GM23338 (cell line): ENCODE measurements around the gene ZNF438. TPM values are rescaled to one million over a fixed set of nuclear protein-coding genes. Genes with fewer than 3 reads are reported as not detected.
"Not testable (repeated sequence)": the region's sequence is repeated elsewhere in the genome, so short reads cannot be mapped to it uniquely, and the experiment has no call there.

ENCODE experiments used
- ATAC-seq: fragments of 200-7000 bp; cut with Tn5 transposase; 3 replicates; pipeline ENCODE4 v1.9.1; 2020
- DNase-seq: peaks from one replicate; pipeline ENCODE4 v3.0.0-alpha.2; 2015; ENCODE audit warnings: low spot score
- H2AFZ ChIP-seq: fragments of 200-600 bp; sonication (generic); 2 replicates; pipeline ENCODE4 v1.8.0; 2016; ENCODE audit warnings: antibody characterized with exemption, mild to moderate bottlenecking, moderate library complexity
- H3F3A ChIP-seq: fragments of 200-600 bp; sonication (generic); replicated peaks from 2 replicates; pipeline ENCODE4 v1.8.0; 2017; ENCODE audit warnings: antibody characterized with exemption, mixed run types, low read depth
- H3K27ac ChIP-seq: fragments of 200-600 bp; sonication (generic); 2 replicates; pipeline ENCODE4 v1.6.1; 2016; ENCODE audit warnings: low read depth
- H3K27me3 ChIP-seq: fragments of 200-600 bp; sonication (generic); 2 replicates; pipeline ENCODE4 v1.8.0; 2016; ENCODE audit warnings: mild to moderate bottlenecking, mixed run types, moderate library complexity; ENCODE audit not compliant: insufficient read depth
- H3K36me3 ChIP-seq: fragments of 200-600 bp; sonication (generic); 2 replicates; pipeline ENCODE4 v1.8.0; 2016; ENCODE audit warnings: mild to moderate bottlenecking; ENCODE audit not compliant: insufficient read depth
- H3K4me1 ChIP-seq: fragments of 200-600 bp; sonication (generic); 2 replicates; pipeline ENCODE4 v1.8.0; 2016; ENCODE audit warnings: mild to moderate bottlenecking, moderate library complexity; ENCODE audit not compliant: insufficient read depth
- H3K4me2 ChIP-seq: fragments of 200-600 bp; sonication (generic); 2 replicates; pipeline ENCODE4 v1.7.1; 2017; ENCODE audit warnings: mixed run types
- H3K4me3 ChIP-seq: fragments of 200-600 bp; sonication (generic); 2 replicates; pipeline ENCODE4 v1.6.1; 2016; ENCODE audit warnings: mixed run types
- H3K79me2 ChIP-seq: fragments of 200-600 bp; sonication (generic); replicated peaks from 2 replicates; pipeline ENCODE4 v1.8.0; 2017; ENCODE audit warnings: mild to moderate bottlenecking; ENCODE audit not compliant: insufficient read depth
- H3K9me2 ChIP-seq: fragments of 200-600 bp; sonication (generic); 2 replicates; pipeline ENCODE4 v1.8.0; 2017; ENCODE audit not compliant: insufficient read depth
- H4K20me1 ChIP-seq: fragments of 200-600 bp; sonication (generic); replicated peaks from 2 replicates; pipeline ENCODE4 v1.8.0; 2017; ENCODE audit warnings: mild to moderate bottlenecking; ENCODE audit not compliant: insufficient read depth
- H3K27ac Mint-ChIP-seq: 2 replicates; pipeline ENCODE4 v1.8.0; 2020; ENCODE audit warnings: inconsistent platforms, mild to moderate bottlenecking, moderate library complexity, mixed read lengths
- H3K27me3 Mint-ChIP-seq: 3 replicates; pipeline ENCODE4 v1.8.0; 2022; ENCODE audit warnings: low read depth, mild to moderate bottlenecking, moderate library complexity, mixed read lengths, inconsistent platforms; ENCODE audit not compliant: insufficient read depth, poor library complexity
- H3K36me3 Mint-ChIP-seq: 3 replicates; pipeline ENCODE4 v1.8.0; 2021; ENCODE audit warnings: low read depth, mild to moderate bottlenecking, inconsistent platforms, moderate library complexity, mixed read lengths
- H3K4me1 Mint-ChIP-seq: 3 replicates; pipeline ENCODE4 v1.8.0; 2020; ENCODE audit warnings: mild to moderate bottlenecking, inconsistent platforms, mixed read lengths
- H3K4me3 Mint-ChIP-seq: 3 replicates; pipeline ENCODE4 v1.8.0; 2021; ENCODE audit warnings: moderate library complexity, mild to moderate bottlenecking, inconsistent platforms, mixed read lengths
- H3K9me3 Mint-ChIP-seq: 3 replicates; pipeline ENCODE4 v1.8.0; 2020; ENCODE audit warnings: moderate library complexity, mild to moderate bottlenecking, inconsistent platforms, mixed read lengths
- CREB1 ChIP-seq: fragments of 250-450 bp; sonication (Bioruptor Pico); IDR thresholded peaks from 2 replicates; pipeline ENCODE4 v1.5.0; 2020; ENCODE audit warnings: low read depth, mild to moderate bottlenecking, moderate library complexity
- ETS1 ChIP-seq: IDR thresholded peaks from 2 replicates; pipeline ENCODE4 v1.6.1; 2016; ENCODE audit warnings: antibody characterized with exemption
- EZH2phosphoT487 ChIP-seq: fragments of 200-600 bp; sonication (generic); IDR thresholded peaks from one replicate; pipeline ENCODE4 v1.8.1; 2018; ENCODE audit warnings: antibody characterized with exemption; ENCODE audit not compliant: unreplicated experiment
- JUNB ChIP-seq: IDR thresholded peaks from one replicate; pipeline ENCODE4 v1.6.1; 2016; ENCODE audit warnings: antibody characterized with exemption; ENCODE audit not compliant: unreplicated experiment
- NANOG ChIP-seq: IDR thresholded peaks from 2 replicates; pipeline ENCODE4 v1.6.1; 2016; ENCODE audit warnings: antibody characterized with exemption, borderline replicate concordance
- POLR2AphosphoS5 ChIP-seq: IDR thresholded peaks from 2 replicates; pipeline ENCODE4 v1.6.1; 2016; ENCODE audit warnings: antibody characterized with exemption, low read depth
- ZNF331 ChIP-seq: fragments of 250-450 bp; sonication (Bioruptor Pico); IDR thresholded peaks from 2 replicates; pipeline ENCODE4 v1.5.0; 2020; ENCODE audit warnings: low read depth, mild to moderate bottlenecking, moderate library complexity
- polyA plus RNA-seq: library from polyadenylated mRNA; unstranded; fragments of >200 nt; fragmentation: Nextera tagmentation; extraction: Ambion mirVana; gene quantifications from 2 replicates; pipeline ENCODE4 v1.2.1, GENCODE V29; 2016
- total RNA-seq: library from RNA; depleted of rRNA; stranded (reverse); fragments of >200 nt; shearing (Covaris generic); gene quantifications from 2 replicates; pipeline ENCODE4 v1.2.3, GENCODE V29; 2014

ZNF438 gene
- total and polyA plus RNA-seq, 2 experiments from 2014 or later, result 0.91 to 0.94 TPM

GRCh38 chr10:31058795-31059703 is 27.4 kb upstream of the ZNF438 start:
- no peak overlapping the region for H3K4me3 Mint-ChIP-seq
- Histone ChIP-seq H3K27me3 (no peaks in the 10 kb centered on the region), H4K20me1 (no peaks in the 10 kb centered on the region), H3K4me1 (no peaks in the 10 kb centered on the region), H3K27ac (no peak overlapping the region), H3K4me3 (no peak overlapping the region), H3K79me2 (no peaks in the 10 kb centered on the region), H3K9me2 (no peaks in the 10 kb centered on the region; the same call in 1 of the 2 replicates), H2AFZ (no peak overlapping the region; the same call in 1 of the 2 replicates), H3F3A (no peaks in the 10 kb centered on the region), H3K36me3 (no peaks in the 10 kb centered on the region), H3K4me2 (no peak overlapping the region)
- peaks cover 2% of the 10 kb centered on the region for H3K27me3 Mint-ChIP-seq
- H3K9me3 Mint-ChIP-seq, result peaks cover 8% of the 10 kb centered on the region; the same call in 1 of the 3 replicates
- ATAC-seq, result no peak
- TF ChIP-seq JUNB, result no peak
- no peak for TF ChIP-seq POLR2AphosphoS5
- no peak for TF ChIP-seq EZH2phosphoT487
- H3K27ac Mint-ChIP-seq, result no peak overlapping the region
- no peaks in the 10 kb centered on the region for H3K4me1 Mint-ChIP-seq
- H3K36me3 Mint-ChIP-seq, result peaks cover 2% of the 10 kb centered on the region; the same call in 1 of the 3 replicates
- no peak for DNase-seq

DNA sequence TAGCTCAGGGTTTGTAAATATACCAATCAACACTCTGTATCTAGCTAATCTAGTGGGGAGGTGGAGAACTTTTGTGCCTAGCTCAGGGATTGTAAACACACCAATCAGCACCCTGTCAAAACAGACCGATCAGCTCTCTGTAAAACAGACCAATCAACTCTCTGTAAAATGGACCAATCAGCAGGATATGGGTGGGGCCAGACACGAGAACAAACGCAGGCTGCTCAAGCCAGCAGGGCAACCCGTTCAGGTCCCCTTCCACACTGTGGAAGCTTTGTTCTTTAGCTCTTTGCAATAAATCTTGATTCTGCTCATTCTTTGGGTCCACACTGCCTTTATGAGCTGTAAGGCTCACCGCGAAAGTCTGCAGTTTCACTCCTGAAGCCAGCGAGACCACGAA is 25.0 kb upstream of the ZNF438 start:
- not testable (repeated sequence) for H3K4me1 Mint-ChIP-seq, H3K36me3 ChIP-seq, H3F3A ChIP-seq, H3K27ac ChIP-seq, H3K4me3 Mint-ChIP-seq, H3K27ac Mint-ChIP-seq, ATAC-seq, H4K20me1 ChIP-seq, H3K4me1 ChIP-seq, H3K4me2 ChIP-seq, H3K27me3 Mint-ChIP-seq, H3K9me2 ChIP-seq, H3K27me3 ChIP-seq, DNase-seq, H3K79me2 ChIP-seq, H3K4me3 ChIP-seq, H2AFZ ChIP-seq, H3K36me3 Mint-ChIP-seq
- peaks cover 19% of the 10 kb centered on the region; the same call in 2 of the 3 replicates for H3K9me3 Mint-ChIP-seq

- no peaks in the 10 kb centered on the region for H3K27me3 Mint-ChIP-seq
- H3K4me1 ChIP-seq, result no peaks in the 10 kb centered on the region
- H3K79me2 ChIP-seq, result no peaks in the 10 kb centered on the region
- no peak for DNase-seq
- H3K27ac ChIP-seq, result no peak overlapping the region
- H3K4me3 Mint-ChIP-seq, result no peak overlapping the region
- H3K4me3 ChIP-seq, result no peak overlapping the region
- ATAC-seq, result no peak
- no peak overlapping the region for H3K27ac Mint-ChIP-seq
- no peak overlapping the region for H3K4me2 ChIP-seq
- H3K4me1 Mint-ChIP-seq, result no peaks in the 10 kb centered on the region
- no peaks in the 10 kb centered on the region for H3K36me3 ChIP-seq
- no peaks in the 10 kb centered on the region for H3K27me3 ChIP-seq
- no peak overlapping the region for H2AFZ ChIP-seq
- no peaks in the 10 kb centered on the region for H3F3A ChIP-seq
- no peaks in the 10 kb centered on the region for H3K9me2 ChIP-seq
- peaks cover 22% of the 10 kb centered on the region; the same call in 2 of the 3 replicates for H3K9me3 Mint-ChIP-seq
- H4K20me1 ChIP-seq, result no peaks in the 10 kb centered on the region
- peaks cover 2% of the 10 kb centered on the region; the same call in 1 of the 3 replicates for H3K36me3 Mint-ChIP-seq
- TF ChIP-seq EZH2phosphoT487 (no peak), CREB1 (CRISPR knock-in tag) (no peak), NANOG (no peak), ETS1 (no peak), ZNF331 (CRISPR knock-in tag) (no peak)
Measured at GRCh38 chr10:31055573-31056251, 24.0 kb upstream of the ZNF438 start.
